Measurements from ENCODE around the gene RFXAP. TPM values are rescaled to one million over a fixed set of nuclear protein-coding genes. Genes with fewer than 3 reads are reported as not detected.

Gene RFXAP, protein sequence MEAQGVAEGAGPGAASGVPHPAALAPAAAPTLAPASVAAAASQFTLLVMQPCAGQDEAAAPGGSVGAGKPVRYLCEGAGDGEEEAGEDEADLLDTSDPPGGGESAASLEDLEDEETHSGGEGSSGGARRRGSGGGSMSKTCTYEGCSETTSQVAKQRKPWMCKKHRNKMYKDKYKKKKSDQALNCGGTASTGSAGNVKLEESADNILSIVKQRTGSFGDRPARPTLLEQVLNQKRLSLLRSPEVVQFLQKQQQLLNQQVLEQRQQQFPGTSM
- total RNA-seq (2022; extraction: Qiagen RNA extraction): 0.62 to 0.96 TPM (median 0.74 TPM) in 5 replicates

GRCh38 chr13:36818804-36819738, at the start of gene RFXAP:
Gene RFXAP, plus strand, starts transcription at chr13:36819222. Its CDS starts 136 bp downstream, at chr13:36819358.

Other genes with a start within 250 kb of the RFXAP start
- not detected in 5 replicates for gene SERTM1, start 145.2 kb upstream of the RFXAP start, total RNA-seq (2022; extraction: Qiagen RNA extraction)
- 0.08 to 0.19 TPM (median 0.14 TPM) in 5 replicates for gene SMAD9, start 101.0 kb downstream of the RFXAP start, total RNA-seq (2022; extraction: Qiagen RNA extraction)
- gene ALG5, start 180.1 kb downstream of the RFXAP start, total RNA-seq (2022; extraction: Qiagen RNA extraction): 34.0 to 40.4 TPM (median 35.9 TPM) in 5 replicates
- gene EXOSC8, start 181.6 kb downstream of the RFXAP start, total RNA-seq (2022; extraction: Qiagen RNA extraction): 25.5 to 42.5 TPM (median 29.7 TPM) in 5 replicates
- gene SUPT20H, start 240.5 kb downstream of the RFXAP start, total RNA-seq (2022; extraction: Qiagen RNA extraction): 19.1 to 26.3 TPM (median 20.5 TPM) in 5 replicates